ENCODE measurements around the gene PROCA1. TPM values are rescaled to one million over a fixed set of nuclear protein-coding genes. Genes with fewer than 3 reads are reported as not detected.

The PROCA1 gene
- total and polyA plus RNA-seq, 9 of the 15 experiments (the other 6 are each of a cell fraction or from before 2014, with no cell fraction given), result 0.78 to 16.2 (median 5.6) TPM

DNA sequence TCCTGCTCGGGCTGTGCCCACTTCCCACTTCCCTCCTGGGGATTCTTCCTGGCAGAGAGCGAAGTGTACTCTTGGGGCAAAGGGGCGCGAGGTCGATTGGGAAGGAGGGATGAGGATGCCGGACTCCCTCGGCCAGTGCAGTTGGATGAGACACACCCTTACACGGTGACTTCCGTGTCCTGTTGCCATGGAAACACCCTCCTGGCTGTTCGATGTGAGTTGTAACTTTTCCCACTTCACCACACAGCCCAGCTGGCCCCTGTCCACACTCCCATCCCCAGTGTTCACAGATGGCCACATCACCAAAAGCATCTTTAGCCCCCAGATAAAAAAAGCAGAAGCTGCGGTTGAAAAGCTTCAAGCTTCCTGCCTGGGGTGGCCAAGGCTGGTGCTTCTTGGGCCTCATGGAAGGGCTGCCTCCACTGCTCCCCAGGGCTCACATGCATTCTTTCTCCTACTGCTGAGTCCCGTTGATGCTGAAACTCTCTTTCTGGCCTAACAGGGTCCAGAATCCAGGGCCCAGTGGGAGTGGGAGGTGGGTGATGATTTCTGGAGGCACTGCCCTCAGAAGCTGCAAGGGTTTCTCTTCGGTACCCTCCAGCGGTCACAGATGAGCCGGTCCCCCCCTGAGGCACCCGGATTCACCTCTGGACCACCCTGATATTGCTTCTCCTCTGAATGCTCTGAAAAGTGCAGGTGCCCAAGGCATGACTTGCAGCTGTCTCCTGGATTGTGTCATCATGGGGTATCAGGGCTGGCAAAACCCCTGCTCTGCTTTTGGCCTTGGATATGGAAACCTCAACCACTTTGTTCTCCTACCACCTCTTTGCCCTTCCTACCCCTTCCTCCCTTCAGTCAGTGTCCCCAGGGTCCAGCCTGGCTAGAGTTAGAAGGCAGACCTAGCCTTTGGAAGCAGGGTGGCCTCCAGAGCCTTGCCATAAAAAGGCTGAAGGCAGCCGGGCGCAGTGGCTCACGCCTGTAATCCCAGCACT lies 30.0 kb upstream of the PROCA1 start (continued):
- TF ChIP-seq, protein P1, sequence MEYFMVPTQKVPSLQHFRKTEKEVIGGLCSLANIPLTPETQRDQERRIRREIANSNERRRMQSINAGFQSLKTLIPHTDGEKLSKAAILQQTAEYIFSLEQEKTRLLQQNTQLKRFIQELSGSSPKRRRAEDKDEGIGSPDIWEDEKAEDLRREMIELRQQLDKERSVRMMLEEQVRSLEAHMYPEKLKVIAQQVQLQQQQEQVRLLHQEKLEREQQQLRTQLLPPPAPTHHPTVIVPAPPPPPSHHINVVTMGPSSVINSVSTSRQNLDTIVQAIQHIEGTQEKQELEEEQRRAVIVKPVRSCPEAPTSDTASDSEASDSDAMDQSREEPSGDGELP (CRISPR knock-in tag; IDR thresholded peaks at IDR 0.05; ENCODE audit: borderline replicate concordance), result peak; percentile 98
- peak; percentile 43; the same call in 1 of the 2 replicates for TF ChIP-seq SOX6 (IDR thresholded peaks at IDR 0.05)
- TF ChIP-seq MYC (IDR thresholded peaks at IDR 0.05; ENCODE audit: low read depth, low read length), result peak; percentile 64; the same call in 1 of the 2 replicates
- TF ChIP-seq MYC (CRISPR knock-in tag; IDR thresholded peaks at IDR 0.05; ENCODE audit: borderline replicate concordance, low read depth), result no peak
- 0 out of 2 replicates have a peak, but pooled peaks have one; percentile 22 for TF ChIP-seq ZNF511 (CRISPR knock-in tag; IDR thresholded peaks at IDR 0.05)
- no peak for TF ChIP-seq FOXA1 (IDR thresholded peaks at IDR 0.05; ENCODE audit: borderline replicate concordance)
- peak; percentile 56 for TF ChIP-seq CREM (IDR thresholded peaks at IDR 0.05; ENCODE audit: low read depth)
- no peak for TF ChIP-seq ZNF280A (IDR thresholded peaks at IDR 0.05; ENCODE audit: low read depth, partially characterized antibody)
- peak; percentile 93 for TF ChIP-seq KLF16 (IDR thresholded peaks at IDR 0.05)
- TF ChIP-seq POLR2B (IDR thresholded peaks at IDR 0.05; ENCODE audit: low read depth, partially characterized antibody), result no peak
- peak; percentile 68; the same call in 1 of the 2 replicates for TF ChIP-seq FOXK1 (CRISPR knock-in tag; IDR thresholded peaks at IDR 0.05; ENCODE audit: borderline replicate concordance)
- TF ChIP-seq, protein P2, sequence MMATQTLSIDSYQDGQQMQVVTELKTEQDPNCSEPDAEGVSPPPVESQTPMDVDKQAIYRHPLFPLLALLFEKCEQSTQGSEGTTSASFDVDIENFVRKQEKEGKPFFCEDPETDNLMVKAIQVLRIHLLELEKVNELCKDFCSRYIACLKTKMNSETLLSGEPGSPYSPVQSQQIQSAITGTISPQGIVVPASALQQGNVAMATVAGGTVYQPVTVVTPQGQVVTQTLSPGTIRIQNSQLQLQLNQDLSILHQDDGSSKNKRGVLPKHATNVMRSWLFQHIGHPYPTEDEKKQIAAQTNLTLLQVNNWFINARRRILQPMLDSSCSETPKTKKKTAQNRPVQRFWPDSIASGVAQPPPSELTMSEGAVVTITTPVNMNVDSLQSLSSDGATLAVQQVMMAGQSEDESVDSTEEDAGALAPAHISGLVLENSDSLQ (IDR thresholded peaks at IDR 0.05), result no peak
- TF ChIP-seq RBM39 (optimal IDR thresholded peaks at IDR 0.05; ENCODE audit: low read depth, low read length), result no peak
- no peak for TF ChIP-seq EGR1 (conservative IDR thresholded peaks at IDR 0.05)
- peak; percentile 95 for TF ChIP-seq ZNF395 (CRISPR knock-in tag; IDR thresholded peaks at IDR 0.05)
- TF ChIP-seq ZZZ3 (IDR thresholded peaks at IDR 0.05), result no peak
- TF ChIP-seq DIDO1 (tag; IDR thresholded peaks at IDR 0.05; ENCODE audit: low read depth), result no peak
- TF ChIP-seq CBFA2T3 (IDR thresholded peaks at IDR 0.05), result peak; percentile 81
- TF ChIP-seq BMI1 (IDR thresholded peaks at IDR 0.05; ENCODE audit: low read length), result peak; percentile 69; the same call in 1 of the 2 replicates
- TF ChIP-seq EP300 (IDR thresholded peaks at IDR 0.05; ENCODE audit: low read length), result peak; percentile 52
- TF ChIP-seq CBX8 (IDR thresholded peaks at IDR 0.05; ENCODE audit: borderline replicate concordance, extremely low read depth, low read depth, low read length, poor library complexity, severe bottlenecking), result no peak
- TF ChIP-seq RBBP5 (IDR thresholded peaks at IDR 0.05; ENCODE audit: borderline replicate concordance, insufficient read depth, low read length, poor library complexity, severe bottlenecking), result peak; percentile 61
